HG02763 (cell line): ENCODE measurements around the gene RGL2.
"Not testable (repeated sequence)": the region's sequence is repeated elsewhere in the genome, so short reads cannot be mapped to it uniquely, and the experiment has no call there.

Experiments used
- ATAC-seq: cut with Tn5 transposase; IDR thresholded peaks from one replicate; pipeline ENCODE4 v1.9.1; 2021; ENCODE audit warnings: mild to moderate bottlenecking, moderate library complexity; ENCODE audit not compliant: unreplicated experiment

RGL2 gene

GRCh38 chr6:33276864-33277662, 21.7 kb downstream of the RGL2 start, which contains the start of gene B3GALT4:
Gene B3GALT4 (plus strand): TSS chr6:33277123. CDS start chr6:33277420, 297 bp downstream.
- ATAC-seq = peak; percentile 49

GRCh38 chr6:33276581-33276863, 22.2 kb downstream of the RGL2 start:
- ATAC-seq = no peak

- not testable (repeated sequence) for ATAC-seq
Observed at GRCh38 chr6:33275795-33276580, 22.8 kb downstream of the RGL2 start.

DNA sequence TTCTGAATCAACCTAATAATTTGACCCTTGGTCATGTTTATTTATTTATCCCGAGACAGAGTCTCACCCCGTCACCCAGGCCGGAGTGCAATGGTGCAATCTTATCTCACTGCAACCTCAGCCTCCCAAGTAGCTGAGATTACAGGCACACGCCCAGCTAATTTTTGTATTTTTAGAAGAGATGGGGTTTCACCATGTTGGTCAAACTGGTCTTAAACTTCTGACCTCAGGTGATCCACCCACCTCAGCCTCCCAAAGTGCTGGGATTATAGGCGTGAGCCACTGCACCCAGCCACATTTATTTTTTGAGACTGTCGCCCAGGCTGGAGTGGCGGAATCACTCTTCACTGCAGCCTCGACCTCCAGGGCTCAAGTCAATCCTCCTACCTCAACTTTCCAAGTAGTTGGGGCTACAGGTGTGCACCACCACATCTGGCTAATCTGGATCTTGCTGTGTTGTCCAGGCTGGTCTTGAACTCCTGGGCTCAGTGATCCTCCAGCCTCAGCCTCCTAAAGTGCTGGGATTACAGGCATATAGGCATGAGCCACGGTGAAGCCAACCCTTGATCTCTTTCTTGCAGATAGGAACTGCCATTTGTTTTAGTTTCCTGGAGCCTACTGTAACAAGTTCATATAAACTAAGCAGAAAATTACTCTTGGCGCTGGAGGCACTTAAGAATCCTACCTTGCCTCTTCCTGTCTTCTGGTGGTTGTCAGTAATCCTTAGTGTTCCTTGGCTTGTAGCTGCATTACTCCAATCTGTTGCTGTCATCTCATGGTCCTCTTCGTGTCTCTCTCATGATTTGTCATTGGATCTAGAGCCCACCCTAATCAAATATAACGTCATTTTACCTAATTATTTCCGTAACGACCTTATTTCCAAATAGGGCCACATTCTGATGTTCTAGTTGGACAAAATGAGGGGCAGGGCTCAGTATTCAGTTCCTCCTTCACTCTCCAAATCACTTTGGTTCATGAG, 24.5 kb downstream of the RGL2 start:
- no peak for ATAC-seq

GRCh38 chr6:33273129-33273923, 25.4 kb downstream of the RGL2 start:
- no peak for ATAC-seq

GRCh38 chr6:33272275-33273128, 26.2 kb downstream of the RGL2 start:
- ATAC-seq = peak; percentile 28

GRCh38 chr6:33271468-33272274, 27.1 kb downstream of the RGL2 start, which contains the start of the genes RPS18 and VPS52:
Gene RPS18 (plus strand): TSS chr6:33272075. CDS start chr6:33272120, 45 bp downstream.
Gene VPS52 (minus strand): TSS chr6:33271876. CDS start chr6:33271675, 201 bp downstream.
- ATAC-seq = peak; percentile 83

- ATAC-seq = no peak
Observed at GRCh38 chr6:33271117-33271467, 27.6 kb downstream of the RGL2 start.

GRCh38 chr6:33264015-33264414, 34.7 kb downstream of the RGL2 start:
- ATAC-seq = no peak

GRCh38 chr6:33262490-33262889, 36.3 kb downstream of the RGL2 start:
- ATAC-seq = not testable (repeated sequence)

- no peak for ATAC-seq
Observed at GRCh38 chr6:33259032-33259431, 39.7 kb downstream of the RGL2 start.

- no peak for ATAC-seq
Observed at GRCh38 chr6:33254591-33254990, 44.2 kb downstream of the RGL2 start.

DNA sequence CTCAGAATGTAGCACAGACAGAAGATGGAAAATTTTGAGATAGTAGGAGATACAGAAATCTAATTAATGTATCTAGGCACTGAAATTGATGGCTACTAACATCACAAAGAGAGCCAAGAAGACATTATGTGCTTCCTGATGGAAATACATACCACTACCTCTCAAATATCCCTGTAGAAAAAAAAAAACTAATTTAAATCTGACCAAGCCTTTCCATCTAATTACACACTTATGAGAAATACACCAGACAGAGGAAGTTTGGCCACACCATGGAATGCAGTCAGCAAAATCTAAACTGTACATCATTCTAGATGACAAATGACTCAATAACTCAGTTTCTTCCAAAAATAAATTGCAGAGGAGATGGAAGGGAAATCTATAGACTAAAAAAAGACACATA, 46.0 kb downstream of the RGL2 start:
- no peak for ATAC-seq

DNA sequence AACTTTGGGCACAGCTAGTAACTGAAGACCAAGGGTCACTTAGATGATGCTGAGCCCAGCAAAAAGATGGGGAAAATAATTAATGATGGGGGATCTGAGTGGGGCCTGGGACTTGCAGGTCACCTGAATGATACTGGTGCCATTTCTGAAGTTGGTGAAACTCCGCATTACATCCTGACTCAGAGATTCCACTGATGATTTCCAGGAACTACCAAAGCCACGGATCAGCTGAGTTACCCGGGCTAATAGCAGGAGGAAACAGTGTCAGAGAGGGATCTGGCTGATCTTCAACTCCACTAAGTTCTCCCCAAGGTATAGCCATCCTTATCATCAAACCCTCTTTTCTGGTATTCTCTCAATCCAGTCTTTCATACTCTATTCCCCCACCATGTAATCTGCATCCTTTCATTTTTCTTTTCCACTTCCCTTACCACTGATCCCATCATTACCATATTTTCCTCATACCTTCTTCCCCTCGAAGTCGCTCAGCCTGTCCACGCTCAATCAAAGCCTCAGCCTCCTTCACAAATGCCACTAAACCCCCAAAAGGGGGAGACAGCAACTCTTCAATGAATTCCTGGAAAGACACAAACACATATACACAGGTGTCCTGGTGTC, 47.2 kb downstream of the RGL2 start:
- no peak for ATAC-seq

- no peak for ATAC-seq
Observed at GRCh38 chr6:33250731-33251130, 48.0 kb downstream of the RGL2 start.

DNA sequence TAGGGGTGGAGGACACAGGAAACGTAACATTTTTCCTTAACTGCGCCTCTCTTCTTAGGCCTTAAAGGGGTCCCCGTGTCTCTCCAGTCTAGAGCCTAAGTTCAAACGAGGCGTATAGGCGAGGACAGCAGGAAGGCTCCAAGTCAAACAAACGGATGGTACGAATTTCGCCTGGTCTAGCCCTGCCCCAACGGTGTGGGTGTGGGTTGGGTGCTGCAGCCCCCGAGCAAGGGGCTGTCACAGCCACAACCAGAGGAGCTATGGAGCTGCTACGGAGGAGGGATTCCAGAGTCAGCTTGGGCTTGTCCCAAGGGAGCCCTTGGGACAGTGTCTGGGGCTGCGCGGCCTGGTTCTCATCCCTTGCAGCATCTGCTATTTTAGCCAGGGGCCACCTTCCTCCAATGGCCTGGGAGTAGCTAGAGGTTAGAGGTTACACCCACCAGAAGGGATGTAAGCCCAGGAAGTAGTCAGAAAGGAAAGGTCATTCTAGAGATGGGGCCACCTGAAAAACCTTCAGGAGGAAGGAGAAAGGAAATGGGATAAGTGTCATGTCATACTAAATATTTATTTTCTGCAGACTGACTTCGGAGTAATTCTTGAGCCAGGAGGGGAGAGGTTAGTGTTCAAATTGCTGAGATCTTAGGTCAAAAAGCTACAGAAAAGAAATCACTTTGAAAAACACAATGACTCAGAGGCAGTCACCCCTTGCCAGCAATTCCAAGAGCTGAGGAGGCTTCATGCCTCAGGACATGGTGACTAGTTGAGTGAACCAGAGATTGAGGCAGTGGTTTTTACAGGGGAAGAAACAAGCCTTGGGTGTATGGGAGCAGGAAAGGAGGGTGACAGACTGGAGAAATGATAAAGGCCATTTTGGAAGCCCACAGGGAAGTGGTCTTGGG, 48.8 kb downstream of the RGL2 start:
- no peak for ATAC-seq
